GM21619 (cell line): ENCODE data around the gene ACAP3.

Experiments
- ATAC-seq: cut with Tn5 transposase; IDR thresholded peaks from one replicate; pipeline ENCODE4 v1.9.1; 2021; ENCODE audit not compliant: unreplicated experiment

Gene ACAP3, protein sequence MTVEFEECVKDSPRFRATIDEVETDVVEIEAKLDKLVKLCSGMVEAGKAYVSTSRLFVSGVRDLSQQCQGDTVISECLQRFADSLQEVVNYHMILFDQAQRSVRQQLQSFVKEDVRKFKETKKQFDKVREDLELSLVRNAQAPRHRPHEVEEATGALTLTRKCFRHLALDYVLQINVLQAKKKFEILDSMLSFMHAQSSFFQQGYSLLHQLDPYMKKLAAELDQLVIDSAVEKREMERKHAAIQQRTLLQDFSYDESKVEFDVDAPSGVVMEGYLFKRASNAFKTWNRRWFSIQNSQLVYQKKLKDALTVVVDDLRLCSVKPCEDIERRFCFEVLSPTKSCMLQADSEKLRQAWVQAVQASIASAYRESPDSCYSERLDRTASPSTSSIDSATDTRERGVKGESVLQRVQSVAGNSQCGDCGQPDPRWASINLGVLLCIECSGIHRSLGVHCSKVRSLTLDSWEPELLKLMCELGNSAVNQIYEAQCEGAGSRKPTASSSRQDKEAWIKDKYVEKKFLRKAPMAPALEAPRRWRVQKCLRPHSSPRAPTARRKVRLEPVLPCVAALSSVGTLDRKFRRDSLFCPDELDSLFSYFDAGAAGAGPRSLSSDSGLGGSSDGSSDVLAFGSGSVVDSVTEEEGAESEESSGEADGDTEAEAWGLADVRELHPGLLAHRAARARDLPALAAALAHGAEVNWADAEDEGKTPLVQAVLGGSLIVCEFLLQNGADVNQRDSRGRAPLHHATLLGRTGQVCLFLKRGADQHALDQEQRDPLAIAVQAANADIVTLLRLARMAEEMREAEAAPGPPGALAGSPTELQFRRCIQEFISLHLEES

DNA sequence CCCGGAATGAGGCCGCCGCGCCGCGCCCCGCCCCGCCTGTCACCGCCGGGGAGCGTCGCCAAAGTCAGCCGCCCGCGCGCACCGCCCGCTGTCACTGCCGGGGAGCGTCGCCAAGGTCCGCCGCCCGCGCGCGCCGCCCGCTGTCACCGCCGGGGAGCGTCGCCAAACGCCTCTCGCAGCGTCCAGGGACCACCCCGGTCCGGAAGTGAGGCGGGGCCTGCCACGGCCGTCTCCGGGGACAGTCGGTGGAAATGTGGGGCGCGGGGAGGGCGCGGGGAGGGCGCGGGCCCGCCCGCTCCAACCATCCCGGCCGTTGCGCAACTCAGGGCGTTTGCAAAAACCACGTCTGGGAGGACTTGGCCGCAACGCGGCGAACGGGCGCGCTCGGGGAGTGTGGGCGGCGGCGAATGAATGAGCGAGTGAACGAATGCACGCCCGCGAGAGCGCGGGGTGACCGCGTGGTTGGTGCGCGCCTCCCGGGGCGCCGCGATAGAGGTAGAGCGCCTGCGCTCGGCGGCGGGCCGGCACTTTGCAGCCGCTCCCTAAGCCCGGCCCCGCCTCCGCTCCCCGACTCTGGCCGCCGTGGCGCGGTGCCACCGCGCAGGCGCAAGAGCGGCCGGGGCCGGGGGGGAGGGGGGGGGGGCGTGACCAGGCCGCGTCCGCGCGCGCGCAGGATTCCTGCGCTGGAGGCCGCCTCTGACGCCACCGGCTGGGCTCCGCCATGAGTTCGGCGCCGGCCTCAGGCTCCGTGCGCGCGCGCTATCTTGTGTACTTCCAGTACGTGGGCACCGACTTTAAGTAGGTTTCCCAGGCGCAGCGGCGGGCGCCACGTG is at the start of gene ACAP3, which contains the start of gene PUSL1:
Gene ACAP3 (minus strand): TSS at position 8 of the 833 bp plus-strand sequence. CDS start 115 bp downstream, outside the sequence.
Gene PUSL1 (plus strand): TSS at position 675 of the 833 bp plus-strand sequence. CDS start 47 bp downstream, at position 722.
- peak; percentile 50 for ATAC-seq

DNA sequence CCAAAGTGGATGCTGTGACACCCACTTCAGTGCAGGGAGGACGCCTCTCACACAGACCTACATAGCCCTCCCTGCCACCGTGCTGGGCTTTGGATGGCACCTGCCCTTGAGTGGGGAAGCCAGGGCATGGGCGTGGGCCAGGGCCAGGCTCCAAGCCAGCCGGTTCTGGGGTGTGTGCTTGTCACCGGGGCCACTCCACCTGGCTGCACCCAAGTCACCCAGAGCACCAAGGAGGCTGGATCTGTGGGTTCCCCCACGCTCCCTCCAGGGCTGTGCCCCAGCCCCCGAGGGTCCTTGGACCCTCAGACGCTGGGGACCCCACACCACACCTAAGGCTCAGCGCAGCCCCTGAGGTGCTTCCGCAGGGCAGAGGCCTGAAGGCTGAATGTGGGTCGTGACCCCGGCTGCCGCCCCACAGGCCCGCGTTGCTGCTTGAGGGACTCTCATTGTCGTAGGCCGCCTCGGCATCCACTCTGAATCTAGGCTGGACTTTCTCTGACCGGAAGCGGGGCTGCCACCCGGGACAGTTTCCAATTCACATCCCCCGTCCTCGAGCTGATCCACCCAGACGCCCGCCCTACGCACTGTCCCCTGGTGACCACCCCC is 49.2 kb upstream of the ACAP3 start:
- no peak for ATAC-seq

DNA sequence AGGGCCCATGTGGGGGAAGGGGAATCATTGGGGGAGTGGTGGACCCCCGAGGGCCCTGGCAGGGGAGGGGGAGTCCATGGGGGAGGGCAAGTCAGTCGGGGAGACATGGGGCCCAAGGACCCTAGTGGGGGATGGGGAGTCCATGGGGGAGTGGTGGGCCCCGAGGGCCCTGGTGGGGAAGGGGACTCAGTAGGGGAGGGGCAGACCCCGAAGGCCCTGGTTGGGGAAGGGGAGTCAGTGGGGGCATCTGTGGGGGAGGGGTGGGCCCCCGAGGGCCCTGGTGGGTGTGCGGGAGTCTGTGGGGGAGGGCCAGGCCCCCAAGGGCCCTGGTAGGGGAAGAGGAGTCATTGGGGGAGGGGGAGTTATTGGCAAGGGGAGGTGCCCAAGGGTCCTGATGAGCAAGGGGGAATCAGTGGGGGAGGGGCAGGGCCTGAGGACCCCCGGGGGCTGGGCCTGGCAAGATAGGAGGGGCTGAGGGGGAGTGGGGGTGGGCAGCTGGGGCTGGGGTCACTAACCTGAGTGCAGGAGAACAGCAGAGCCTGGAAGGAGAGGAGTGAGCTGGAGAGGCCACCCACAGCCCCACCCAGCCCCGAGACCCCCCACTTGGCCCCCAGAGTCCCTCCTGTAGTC is 48.6 kb upstream of the ACAP3 start:
- no peak for ATAC-seq

DNA sequence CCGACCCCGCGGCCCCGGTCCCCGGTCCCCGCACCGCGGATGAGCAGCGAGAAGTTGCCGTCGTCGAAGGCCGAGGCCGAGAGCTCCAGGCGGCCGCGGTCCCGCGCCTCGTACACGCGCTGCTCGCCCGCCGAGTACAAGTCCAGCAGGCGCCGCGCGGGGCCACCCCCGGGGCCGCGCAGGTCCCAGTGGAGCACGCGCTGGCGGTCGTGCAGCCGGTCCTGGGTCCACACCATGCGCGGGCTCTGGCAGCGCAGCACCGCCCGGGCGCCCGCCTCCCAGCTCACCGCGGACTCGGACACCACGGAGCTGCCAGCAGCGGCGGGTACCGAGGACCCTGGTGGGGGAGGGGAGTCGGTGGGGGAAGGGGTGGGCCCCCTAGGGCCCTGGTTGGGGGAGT is 47.7 kb upstream of the ACAP3 start:
- ATAC-seq, result no peak

DNA sequence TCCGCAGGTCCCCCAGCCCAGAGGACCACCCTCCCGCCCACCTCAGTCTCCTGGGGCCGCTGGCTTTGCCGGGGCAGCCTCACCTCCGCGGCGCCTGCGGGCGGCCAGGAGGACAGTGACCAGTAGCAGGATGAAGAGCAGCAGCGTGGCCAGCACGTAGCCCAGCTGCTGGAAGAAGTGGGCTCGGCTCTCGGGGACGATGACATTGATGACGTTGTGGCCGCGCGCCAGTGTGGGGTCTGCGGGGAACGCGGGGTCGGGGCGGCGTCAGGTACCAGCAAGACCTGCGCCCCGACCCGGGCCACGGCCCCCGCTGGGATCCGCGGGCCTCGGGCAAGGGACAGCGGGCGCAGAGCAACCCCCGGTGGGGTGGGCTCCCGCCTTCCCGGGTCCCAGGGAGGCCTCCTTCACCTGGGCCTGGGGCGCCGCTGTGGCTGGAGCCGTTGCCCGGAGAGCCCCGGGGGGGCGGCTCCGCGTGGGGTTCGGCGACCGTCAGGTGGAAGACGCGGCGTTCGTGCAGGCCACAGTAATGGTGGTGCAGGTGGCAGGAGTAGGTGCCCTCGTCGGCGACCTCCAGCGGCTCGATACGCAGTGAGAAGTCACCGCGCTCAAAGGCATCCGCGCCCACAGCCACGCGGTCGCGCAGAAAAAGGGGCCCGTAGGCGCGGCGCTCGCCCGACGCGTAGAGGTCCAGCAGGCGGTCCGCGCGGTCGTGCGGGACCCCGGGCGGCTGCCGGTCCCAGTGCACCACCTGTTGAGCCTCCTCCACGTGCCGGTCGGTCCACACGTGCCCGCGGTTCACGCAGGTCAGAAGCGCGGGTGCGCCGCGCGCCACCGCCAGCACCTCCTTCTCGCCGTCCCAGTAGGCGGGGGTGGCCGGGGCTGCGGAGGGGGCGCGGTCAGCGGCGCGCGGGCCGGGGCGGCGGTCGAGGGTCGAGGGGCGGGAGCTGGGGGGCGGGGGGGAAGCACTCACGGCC is 46.8 kb upstream of the ACAP3 start:
- no peak for ATAC-seq

DNA sequence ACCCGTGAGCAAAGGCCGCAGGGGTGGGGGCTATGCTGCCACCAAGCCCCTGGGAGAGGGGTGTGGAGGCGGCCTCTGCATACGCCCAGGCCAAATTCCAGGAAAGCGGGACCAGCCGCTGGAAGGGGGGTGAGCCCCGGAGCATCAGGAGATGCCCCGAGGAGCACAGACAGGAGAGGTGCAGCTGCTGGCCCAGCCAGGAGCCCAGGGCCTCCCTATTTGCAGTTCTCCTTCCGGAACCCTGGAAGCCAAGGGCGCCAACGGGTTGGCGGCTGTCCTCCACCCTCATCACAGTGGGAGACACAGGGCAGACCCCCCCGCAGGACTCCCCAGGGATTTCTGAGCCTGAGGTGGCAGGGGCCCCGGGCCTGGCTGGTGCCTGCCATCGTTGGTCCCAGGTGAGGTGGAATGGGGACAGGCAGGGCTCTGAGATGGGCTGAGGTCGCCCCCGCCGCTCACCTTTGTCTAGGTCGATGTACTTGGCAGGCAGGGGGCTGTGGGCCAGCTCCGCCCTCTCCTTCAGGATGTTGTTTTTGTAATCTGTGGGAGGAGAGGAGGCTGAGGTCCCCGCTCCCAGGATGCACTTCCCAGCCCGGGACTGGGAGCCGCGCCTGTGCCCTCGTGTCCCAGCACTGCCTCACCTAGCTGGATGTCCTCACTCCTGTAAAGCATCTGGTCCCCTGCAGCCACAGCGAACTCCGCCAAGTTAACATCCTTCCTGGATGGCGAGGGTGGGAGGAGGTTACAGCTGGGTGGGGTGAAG is 45.8 kb upstream of the ACAP3 start:
- ATAC-seq, result no peak

DNA sequence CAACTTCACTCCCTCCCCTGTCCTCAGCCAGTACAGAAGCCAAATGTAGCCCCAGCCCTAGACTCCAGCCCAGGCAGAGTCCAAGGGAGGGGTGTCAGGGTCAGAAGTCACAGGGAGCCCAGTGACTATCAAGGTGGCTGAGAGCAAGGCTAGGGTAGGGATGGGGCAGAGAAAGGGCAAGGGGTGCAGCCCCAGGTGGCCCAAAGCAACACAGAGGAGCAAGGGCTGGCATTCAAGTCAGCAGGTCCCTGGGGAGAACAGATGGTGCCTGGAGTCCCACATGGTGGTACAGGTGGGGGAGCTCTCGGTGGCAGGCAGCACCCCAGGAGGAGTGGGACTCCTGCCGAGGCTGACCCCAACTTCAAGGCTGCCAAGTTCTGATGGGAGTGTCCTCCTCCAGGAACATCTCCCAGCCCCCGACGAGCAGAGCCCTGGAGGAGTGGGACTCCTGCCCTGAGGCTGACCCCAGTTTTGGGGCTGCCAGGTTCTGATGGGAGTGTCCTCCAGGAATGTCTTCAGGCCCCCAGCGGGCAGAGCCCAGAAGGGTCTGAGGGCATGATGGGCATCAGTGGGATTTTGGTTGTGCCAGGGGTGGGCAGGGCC is 45.2 kb upstream of the ACAP3 start:
- ATAC-seq, result no peak

DNA sequence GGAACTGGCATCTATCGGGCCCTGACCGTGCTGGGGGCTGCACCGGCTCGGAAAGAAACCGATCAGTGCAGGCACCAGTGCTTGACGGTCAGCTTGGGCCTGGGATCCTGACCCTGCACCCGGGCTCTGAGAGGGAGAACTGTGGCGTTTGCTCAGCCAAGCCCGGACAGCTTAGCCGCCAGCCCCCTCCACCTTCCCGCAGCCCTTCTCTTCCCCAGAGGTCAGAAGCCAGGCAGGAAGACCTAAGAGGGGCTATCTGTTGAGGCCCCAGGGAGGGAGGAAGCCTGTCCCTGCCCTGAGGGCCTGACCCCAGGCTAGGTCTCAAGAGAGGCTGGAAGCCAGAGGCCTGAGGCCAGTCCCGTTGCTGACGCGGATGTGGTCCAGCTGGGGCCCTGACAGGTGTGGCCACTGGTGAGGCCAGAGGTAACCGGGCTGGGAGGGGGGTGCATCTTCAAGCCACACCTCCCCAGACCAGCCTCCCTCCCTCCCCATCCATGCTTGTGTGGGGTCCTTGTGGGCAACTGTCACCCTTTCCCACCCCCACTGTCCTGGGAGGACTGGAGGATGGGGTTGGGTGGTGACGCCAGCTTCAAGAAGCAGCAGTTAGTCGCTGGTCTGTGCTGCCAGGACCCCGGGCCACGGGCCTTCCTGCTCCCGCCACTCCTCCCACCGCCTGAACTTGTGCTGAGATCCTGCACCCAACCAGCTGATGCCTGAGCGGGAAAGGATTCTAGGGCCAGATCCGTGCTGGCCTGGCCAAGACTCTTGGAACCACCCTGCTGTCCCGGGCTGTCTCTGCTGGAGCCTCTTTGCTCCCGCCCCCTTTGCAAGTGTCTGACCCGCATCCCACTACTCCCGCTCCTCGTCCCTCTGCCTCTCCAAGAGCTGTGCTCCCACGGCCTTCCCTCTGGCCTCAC is 44.0 kb upstream of the ACAP3 start:
- no peak for ATAC-seq

DNA sequence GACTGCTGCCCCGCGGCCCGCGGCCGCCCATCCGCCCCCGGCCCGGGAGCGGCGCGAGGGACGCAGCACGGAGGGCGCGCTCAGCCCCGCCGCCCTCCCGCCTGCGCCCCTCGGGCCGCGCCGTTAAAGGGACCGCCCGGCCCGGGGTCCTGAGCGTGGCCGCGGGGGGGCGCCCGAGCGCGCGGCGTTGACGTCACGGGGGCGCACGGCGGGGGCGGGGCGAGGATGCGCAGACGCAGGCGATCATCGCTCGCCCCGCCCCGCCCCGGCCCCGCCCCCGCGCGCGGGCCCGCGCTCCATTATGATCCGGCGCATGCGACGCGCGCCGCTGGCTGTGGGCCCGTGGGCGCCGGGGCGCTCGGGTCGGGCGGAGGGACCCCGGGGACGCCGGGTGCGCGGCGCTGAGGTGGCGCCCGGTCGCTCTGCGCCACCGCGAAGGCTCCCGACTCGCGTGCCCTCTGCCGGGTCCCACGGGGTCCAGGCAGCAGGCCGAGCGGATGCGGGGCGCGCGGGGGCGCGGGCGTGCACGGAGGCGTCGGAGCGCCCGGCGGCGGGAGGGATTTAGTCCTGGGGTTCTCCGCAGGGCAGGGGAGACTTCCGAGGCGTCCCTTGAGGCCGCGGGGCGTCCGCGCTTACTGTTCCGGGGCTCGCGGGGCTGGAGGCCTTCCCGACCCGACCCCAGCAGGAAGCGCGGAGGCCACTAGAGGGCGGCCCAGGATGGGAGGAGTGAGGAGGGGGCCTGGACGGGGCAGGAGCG is 41.7 kb upstream of the ACAP3 start, which contains the start of gene DVL1:
Gene DVL1 (minus strand): TSS at position 163 of the 757 bp plus-strand sequence. CDS start 353 bp downstream, outside the sequence.
- ATAC-seq, result peak; percentile 36

DNA sequence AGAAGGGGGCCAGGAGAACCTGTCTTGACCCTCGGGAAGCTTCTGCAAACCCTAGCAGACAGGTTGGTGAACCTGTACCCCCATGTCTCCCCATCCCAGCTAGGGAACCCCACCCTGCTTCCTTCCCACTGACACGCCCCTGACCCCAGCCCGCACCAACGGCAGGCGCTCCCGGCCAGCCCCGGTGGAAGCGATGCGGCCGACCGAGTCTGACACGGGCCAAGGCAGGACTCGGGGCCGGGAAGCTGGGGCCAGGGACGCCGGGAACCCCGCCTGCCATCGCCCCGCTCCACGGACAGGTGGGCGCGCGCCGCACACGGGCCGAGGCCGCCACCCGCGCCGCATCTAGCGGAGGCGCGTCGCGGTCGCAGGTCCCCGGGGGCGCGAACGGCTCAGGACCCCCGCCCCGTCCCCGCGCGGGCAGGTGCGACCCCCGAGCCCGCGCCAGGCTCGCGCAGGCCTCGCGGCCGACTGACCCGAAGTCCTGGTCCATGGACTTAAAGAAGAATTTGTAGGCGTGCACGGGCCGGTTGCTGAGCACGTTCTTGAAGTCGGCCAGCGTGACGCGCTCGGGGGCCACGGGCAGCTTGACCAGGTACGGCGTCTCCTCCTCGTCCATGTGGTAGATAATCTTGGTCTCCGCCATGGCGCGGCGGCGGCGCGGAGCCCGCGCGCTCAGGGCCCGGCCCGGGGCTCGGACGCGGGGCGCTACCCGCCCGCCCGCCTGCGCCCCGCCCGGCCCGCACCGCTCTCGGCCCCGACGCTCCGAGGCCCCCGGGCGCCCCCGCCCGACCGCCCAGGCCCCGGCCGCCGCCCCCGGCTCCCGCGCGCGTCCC is 40.9 kb upstream of the ACAP3 start:
- peak; percentile 23 for ATAC-seq

DNA sequence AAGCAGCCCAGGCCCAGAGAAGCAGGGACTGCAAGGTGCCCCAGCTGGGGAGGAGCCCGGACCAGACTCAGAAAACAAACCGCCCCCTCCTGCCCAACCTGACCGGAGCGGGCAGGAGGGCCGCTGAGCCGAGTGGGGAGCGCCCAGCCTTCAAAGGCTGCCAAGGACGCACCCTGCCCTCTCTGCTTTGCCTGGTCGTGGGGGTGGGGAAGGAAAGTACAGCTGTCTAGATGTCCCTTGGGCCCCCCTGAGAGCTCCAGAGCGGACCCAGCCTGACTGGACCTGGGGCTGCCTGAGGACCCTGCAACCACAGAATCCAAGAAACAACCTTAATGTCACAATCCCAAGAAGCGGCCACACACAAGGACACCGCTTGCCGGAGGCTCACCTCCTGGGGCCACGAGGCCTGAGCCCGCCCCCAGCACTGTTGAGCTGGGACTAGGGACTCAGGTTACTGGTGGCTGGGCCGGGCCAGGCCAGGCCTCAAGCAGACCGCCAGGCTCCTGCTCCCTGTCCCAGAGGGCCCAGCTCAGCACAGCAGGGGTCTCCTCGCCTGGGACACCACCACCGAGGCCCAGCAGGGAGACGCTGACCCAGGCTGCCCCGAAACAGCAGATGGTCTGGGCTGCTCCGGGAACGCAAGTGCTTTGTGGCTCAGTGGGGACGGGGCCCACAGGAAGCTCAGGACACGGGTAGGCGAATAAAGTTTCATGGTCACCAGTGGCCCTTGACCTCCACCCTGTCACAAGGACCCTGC is 40.1 kb upstream of the ACAP3 start:
- ATAC-seq, result no peak

DNA sequence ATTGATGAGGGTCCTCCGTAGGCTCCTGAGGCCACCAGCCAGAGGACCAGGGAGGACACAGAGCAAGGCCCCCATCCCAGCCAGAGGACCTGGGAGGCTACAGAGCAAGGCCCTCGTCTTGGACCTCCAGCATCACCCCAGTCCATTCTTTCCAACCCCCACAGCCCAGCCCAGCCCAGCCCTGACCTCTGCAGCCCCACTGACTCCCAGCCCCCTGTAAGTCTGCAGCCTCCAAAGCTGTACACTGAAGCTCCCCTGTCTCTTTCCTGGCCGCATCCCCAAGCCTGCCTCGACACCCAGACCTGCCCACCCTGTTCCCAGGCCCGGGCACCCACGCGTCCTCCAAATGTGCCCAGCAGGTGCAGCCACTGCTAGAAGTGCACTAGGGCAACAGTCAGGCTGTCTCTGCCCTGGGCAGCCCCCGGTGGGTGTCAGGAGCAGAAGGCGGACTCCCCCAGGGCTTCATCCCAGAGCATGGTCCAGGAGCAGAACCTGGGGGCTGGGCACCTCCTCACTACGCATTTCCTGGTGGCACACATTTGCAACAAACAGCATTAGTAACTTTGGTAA is 39.4 kb upstream of the ACAP3 start:
- no peak for ATAC-seq

DNA sequence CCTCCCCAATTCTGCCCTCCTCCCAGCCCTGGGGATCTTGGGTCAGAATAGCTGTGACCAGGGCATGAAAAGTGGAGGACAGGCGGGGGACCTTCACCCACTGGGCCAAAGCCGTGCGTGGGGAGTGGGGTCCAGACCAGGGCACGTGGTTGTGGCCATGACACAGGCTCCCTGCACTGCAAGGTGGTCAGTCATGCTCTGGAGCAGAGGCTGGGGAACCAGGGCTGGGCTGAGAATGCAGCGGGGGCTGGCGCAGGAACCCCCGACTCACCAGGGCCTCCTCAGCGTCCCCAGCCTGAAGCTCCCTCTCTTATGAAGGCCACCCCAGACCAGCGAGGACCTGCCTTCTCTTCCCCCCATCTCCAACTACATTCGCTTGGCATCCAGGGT is 38.8 kb upstream of the ACAP3 start:
- ATAC-seq, result no peak

DNA sequence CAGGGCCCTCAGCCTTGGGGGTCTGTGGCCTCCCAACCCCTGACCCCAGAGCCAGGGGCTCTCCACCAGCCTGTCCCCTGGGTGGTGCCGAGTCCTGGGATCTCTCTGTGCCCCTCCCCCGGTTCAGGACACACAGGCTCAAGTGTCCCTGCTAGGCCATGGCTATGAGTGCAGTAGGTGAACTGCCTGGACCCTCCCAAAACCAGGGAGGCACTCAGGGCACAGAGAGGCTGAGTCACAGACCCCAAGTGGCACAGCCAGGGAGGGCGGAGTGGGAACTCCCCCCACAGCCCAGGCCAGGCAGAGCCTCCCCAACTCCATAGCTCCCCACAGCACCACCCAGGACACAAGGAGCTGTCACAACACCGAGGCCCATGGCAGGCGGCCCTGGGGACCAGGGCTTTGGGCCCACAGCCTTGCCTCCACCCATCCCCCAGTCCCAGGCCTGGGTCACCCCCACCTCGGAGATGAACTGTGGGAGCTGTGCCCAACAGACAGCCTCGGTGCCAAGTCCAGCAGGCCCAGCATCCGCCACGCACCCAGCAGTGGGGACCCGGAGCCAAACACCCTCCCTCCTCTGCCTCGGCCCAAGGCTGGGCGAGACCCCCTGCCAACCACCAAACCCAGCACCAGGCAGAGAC is 38.2 kb upstream of the ACAP3 start:
- ATAC-seq, result no peak
